Parathyroid adenoma (tissue), 2 donors: ENCODE measurements around the gene MRPL19.
A peak's percentile ranks its signal among the peaks of the same experiment; 100 is the strongest.

Experiments
- H2AFZ ChIP-seq: fragments of 300-600 bp; sonication (generic); one replicate; pipeline ENCODE4 v1.7.0; 2017; ENCODE audit warnings: antibody characterized with exemption, mild to moderate bottlenecking
- H3K27ac ChIP-seq: fragments of 300-600 bp; sonication (generic); one replicate; pipeline ENCODE4 v1.7.0; 2017
- H3K27me3 ChIP-seq: fragments of 300-600 bp; sonication (generic); one replicate; pipeline ENCODE4 v1.7.0; 2017; ENCODE audit warnings: low read length; ENCODE audit not compliant: control insufficient read depth, insufficient read depth
- H3K36me3 ChIP-seq: fragments of 300-600 bp; sonication (generic); one replicate; pipeline ENCODE4 v1.7.0; 2017; ENCODE audit warnings: low read length; ENCODE audit not compliant: control insufficient read depth, insufficient read depth
- H3K4me1 ChIP-seq: fragments of 300-600 bp; sonication (generic); one replicate; pipeline ENCODE4 v1.7.0; 2017; ENCODE audit warnings: control low read depth
- H3K4me2 ChIP-seq: fragments of 300-600 bp; sonication (generic); one replicate; pipeline ENCODE4 v1.7.0; 2017; ENCODE audit warnings: low read length
- H3K4me3 ChIP-seq: fragments of 300-600 bp; sonication (generic); one replicate; pipeline ENCODE4 v1.7.0; 2017; ENCODE audit warnings: low read depth, low read length
- H3K79me2 ChIP-seq: fragments of 300-600 bp; sonication (generic); one replicate; pipeline ENCODE4 v1.7.0; 2017; ENCODE audit warnings: control low read depth
- H3K9ac ChIP-seq: fragments of 300-600 bp; sonication (generic); one replicate; pipeline ENCODE4 v1.7.0; 2017; ENCODE audit warnings: mild to moderate bottlenecking
- H3K9me3 ChIP-seq: fragments of 300-600 bp; sonication (generic); one replicate; pipeline ENCODE4 v1.7.0; 2017; ENCODE audit warnings: low read length; ENCODE audit not compliant: control insufficient read depth
- CTCF ChIP-seq: fragments of 300-600 bp; sonication (generic); IDR thresholded peaks from one replicate; pipeline ENCODE4 v1.7.0; 2017; ENCODE audit warnings: antibody characterized with exemption, mild to moderate bottlenecking
- donor health status: primary hyperparathyroidism.

MRPL19 gene

GRCh38 chr2:75627902-75628504 is 18.6 kb upstream of the MRPL19 start:
- no peaks in the 10 kb centered on the region for H3K27me3 ChIP-seq
- no peaks in the 10 kb centered on the region for H3K4me1 ChIP-seq
- TF ChIP-seq CTCF = peak; percentile 86
- no peak overlapping the region for H3K27ac ChIP-seq
- no peaks in the 10 kb centered on the region for H3K9me3 ChIP-seq
- no peaks in the 10 kb centered on the region for H3K79me2 ChIP-seq
- no peak overlapping the region for H3K9ac ChIP-seq
- no peak overlapping the region for H2AFZ ChIP-seq
- no peak overlapping the region for H3K4me2 ChIP-seq
- H3K36me3 ChIP-seq = no peaks in the 10 kb centered on the region
- H3K4me3 ChIP-seq = no peak overlapping the region

DNA sequence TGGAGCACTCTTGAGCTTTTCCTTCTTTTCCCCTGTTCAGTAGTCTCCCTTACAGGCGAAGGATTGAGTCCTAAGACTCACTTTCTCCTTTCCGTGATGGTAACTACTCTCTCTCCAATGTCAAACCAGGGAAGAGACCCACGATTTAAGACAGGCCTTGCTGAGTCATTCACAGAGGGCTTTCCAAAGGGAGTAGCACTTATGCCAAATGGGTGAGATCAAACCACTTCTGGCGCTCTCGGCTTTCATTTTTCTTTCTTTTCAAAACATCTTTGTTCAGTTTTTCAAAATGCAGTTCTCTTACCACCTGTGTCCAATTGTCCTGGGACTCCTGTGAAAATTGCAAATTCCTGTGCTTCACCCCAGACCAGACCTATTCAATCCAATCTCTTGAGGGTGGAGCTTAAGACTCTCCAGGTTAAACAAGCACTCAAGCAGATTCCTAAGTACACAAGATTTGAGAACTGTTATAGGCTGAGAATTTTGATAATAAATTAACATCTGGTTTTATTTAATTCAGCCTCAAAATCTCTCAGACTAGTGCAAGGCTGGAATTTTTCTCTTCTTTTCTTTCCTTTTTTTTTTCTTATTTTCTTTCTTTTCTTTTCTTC is 14.4 kb upstream of the MRPL19 start:
- no peaks in the 10 kb centered on the region for H3K9me3 ChIP-seq
- TF ChIP-seq CTCF = no peak
- no peak overlapping the region for H3K27ac ChIP-seq
- no peaks in the 10 kb centered on the region for H3K36me3 ChIP-seq
- H3K9ac ChIP-seq = no peak overlapping the region
- no peak overlapping the region for H2AFZ ChIP-seq
- H3K27me3 ChIP-seq = no peaks in the 10 kb centered on the region
- no peak overlapping the region for H3K4me3 ChIP-seq
- no peaks in the 10 kb centered on the region for H3K79me2 ChIP-seq
- no peak overlapping the region for H3K4me2 ChIP-seq
- H3K4me1 ChIP-seq = no peaks in the 10 kb centered on the region

DNA sequence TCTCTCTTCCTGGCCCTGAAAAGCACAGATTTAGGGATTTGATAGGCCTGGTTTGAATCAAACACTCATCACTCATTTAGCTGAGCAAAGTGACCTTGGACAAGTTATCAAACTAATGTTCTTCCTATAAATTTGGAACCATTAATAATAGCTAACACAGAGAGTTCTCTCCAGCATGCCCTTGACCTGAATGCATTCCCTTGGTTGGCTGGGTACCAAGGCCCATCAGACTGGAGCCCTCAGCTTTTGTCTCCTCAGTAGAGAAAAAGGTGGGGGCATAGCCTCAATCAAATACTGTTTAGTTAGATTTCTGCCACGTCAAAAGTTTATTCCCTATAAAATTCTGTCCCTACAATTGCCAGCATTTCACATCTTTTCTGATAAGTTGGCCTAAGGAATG is 13.8 kb upstream of the MRPL19 start:
- no peak overlapping the region for H3K4me3 ChIP-seq

GRCh38 chr2:75633620-75634019 is 13.0 kb upstream of the MRPL19 start:
- H3K79me2 ChIP-seq = no peaks in the 10 kb centered on the region
- no peak overlapping the region for H3K9ac ChIP-seq
- TF ChIP-seq CTCF = no peak
- H3K4me2 ChIP-seq = no peak overlapping the region
- no peak overlapping the region for H2AFZ ChIP-seq
- H3K36me3 ChIP-seq = no peaks in the 10 kb centered on the region
- H3K4me3 ChIP-seq = no peak overlapping the region
- no peak overlapping the region for H3K27ac ChIP-seq
- no peaks in the 10 kb centered on the region for H3K27me3 ChIP-seq
- H3K9me3 ChIP-seq = no peaks in the 10 kb centered on the region
- no peaks in the 10 kb centered on the region for H3K4me1 ChIP-seq

More for the DNA sequence above, 13.8 kb upstream of the MRPL19 start:
- Histone ChIP-seq H3K9ac (no peak overlapping the region), H3K27ac (no peak overlapping the region), H3K4me1 (no peaks in the 10 kb centered on the region), H3K27me3 (no peaks in the 10 kb centered on the region), H3K36me3 (no peaks in the 10 kb centered on the region), H2AFZ (no peak overlapping the region), H3K4me2 (no peak overlapping the region), H3K79me2 (no peaks in the 10 kb centered on the region), H3K9me3 (no peaks in the 10 kb centered on the region)
- TF ChIP-seq CTCF = no peak

- Histone ChIP-seq H3K9ac (no peak overlapping the region), H3K79me2 (no peaks in the 10 kb centered on the region), H3K27me3 (no peaks in the 10 kb centered on the region), H3K4me2 (no peak overlapping the region), H3K4me3 (no peak overlapping the region), H3K27ac (no peak overlapping the region), H3K9me3 (no peaks in the 10 kb centered on the region), H3K36me3 (no peaks in the 10 kb centered on the region), H2AFZ (peak overlapping the region; percentile 35), H3K4me1 (no peaks in the 10 kb centered on the region)
- no peak for TF ChIP-seq CTCF
Observed at GRCh38 chr2:75634945-75635344, 11.6 kb upstream of the MRPL19 start.
